Activated gamma-delta T cell treated with anti-CD3 and anti-CD28 coated beads, Interleukin-2, amount 50 U/mL, for 16 hours (primary cell): ENCODE measurements around the gene SAPCD2.
A peak's percentile ranks its signal among the peaks of the same experiment; 100 is the strongest.

Experiments used
- DNase-seq: peaks from one replicate; pipeline ENCODE4 v3.0.0-alpha.2; 2020; ENCODE audit warnings: low read depth

Gene SAPCD2

DNA sequence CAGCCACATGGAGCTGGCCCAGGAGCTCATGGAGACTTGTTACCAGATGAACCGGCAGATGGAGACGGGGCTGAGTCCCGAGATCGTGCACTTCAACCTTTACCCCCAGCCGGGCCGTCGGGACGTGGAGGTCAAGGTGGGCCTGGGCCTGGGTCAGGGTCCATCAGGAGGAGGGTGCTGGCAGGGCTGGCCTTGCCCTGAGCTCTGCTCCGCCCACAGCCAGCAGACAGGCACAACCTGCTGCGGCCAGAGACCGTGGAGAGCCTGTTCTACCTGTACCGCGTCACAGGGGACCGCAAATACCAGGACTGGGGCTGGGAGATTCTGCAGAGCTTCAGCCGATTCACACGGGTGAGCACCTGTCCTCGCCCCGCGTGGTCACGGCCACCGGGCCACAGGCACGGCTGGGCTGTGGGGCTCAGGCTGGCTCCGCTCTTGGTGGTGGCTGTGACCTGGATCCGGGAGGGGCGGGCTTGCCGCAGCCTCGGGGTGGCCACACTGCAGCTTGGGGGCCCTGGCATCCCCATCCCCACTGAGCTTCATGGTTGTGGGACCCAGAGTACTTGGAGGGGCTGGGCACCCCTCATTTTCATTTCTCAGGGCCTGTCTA is 37.1 kb upstream of the SAPCD2 start:
- no peak for DNase-seq

DNA sequence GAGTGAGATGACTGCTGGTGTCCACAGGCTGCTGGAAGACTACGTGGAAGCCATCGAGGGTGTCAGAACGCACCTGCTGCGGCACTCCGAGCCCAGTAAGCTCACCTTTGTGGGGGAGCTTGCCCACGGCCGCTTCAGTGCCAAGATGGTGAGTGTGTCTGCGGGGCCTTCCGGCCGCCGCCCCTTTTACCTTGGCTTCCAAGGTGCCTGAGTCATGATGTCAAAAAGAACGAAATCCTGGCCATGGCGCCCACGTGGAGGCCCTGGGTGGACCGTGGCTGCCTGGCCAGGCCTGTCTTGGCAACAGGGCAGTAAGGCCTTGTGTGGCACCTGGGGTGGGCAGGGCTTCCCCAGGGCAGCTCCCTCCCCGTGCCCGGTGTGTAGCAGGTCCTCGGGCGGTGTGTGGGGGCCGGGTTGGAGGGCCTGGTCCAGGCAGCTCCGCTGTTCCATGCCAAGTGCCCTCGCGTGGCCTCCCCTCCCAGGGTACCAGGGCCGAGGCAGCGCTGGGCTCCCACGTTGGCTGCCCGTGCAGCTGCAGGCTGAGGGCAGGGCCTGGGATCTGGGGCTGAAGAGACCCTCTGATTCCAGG is 36.4 kb upstream of the SAPCD2 start:
- no peak for DNase-seq

DNA sequence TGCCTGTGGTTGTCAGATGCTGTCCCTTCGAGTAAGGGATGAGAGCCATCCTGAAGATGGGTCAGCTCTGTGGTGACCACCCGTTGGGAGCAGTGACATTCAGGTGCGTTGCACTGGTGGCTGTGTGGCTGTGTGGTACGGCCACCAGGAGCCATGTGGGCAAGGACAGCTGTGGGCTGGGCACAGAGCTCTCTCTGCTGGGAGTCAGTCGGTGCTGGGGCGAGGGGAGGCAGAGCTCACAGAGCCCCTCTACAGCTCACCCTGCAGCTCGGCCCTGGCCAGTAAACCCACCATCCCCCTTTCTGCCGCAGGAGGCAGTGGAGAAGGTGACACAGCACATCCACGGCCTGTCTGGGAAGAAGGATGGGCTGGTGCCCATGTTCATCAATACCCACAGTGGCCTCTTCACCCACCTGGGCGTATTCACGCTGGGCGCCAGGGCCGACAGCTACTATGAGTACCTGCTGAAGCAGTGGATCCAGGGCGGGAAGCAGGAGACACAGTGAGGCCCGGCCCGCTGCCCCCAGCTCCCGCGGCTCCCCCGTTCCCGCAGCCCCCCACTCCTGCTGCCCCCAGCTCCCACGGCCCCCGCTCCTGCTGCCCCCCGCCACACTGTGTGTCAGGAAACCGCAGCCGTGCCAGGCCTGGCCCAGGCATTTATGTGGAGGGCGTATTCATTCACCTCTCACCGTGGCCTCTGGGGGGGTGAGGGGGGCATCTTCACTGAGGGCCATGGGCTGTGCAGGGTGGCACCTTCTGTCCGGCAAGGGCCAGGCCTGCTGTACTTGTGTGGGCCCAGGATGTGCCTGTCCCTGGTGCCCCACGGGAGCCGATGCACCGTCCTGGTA is 35.7 kb upstream of the SAPCD2 start:
- no peak for DNase-seq

DNA sequence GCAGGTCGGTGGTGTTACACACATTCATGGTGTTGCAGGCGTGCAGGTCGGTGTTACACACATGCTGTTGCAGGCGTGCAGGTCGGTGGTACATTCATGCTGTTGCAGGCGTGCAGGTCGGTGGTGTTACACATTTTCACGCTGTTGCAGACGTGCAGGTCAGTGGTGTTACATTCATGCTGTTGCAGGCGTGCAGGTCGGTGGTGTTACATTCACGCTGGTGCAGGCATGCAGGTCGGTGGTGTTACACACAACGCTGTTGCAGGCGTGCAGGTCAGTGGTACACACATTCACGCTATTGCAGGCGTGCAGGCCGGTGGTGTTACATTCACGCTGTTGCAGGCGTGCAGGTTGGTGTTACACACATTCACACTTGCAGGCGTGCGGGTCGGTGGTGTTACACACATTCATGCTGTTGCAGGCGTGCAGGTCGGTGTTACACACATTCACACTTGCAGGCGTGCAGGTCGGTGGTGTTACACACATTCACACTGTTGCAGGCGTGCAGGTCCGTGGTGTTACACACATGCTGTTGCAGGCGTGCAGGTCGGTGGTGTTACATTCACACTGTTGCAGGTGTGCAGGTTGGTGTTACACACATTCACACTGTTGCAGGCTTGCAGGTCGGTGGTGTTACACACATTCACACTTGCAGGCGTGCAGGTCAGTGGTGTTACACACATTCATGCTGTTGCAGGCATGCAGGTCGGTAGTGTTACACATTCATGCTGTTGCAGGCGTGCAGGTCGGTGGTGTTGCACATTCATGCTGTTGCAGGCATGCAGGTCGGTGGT is 33.0 kb upstream of the SAPCD2 start:
- no peak for DNase-seq

DNA sequence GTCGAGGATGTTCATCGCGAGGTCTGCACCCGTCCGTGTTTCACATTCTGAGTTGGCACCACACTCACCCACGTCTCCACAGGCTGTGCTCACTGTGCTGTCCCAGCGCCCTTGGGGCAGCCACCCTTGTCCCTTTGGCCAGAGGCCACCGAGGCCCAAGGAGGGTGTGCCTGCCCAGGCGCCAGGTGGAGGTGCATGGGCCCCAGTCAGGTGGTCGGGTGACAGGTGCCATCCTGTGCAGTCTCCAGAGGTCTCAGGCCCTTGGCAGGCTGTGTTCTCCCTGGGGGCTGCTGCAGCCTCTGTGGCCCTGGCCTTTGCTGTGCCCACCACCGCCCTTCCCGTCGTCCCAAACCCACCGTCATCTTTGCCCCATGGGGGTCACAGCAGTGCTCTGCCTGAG is 28.9 kb upstream of the SAPCD2 start:
- DNase-seq, result no peak

DNA sequence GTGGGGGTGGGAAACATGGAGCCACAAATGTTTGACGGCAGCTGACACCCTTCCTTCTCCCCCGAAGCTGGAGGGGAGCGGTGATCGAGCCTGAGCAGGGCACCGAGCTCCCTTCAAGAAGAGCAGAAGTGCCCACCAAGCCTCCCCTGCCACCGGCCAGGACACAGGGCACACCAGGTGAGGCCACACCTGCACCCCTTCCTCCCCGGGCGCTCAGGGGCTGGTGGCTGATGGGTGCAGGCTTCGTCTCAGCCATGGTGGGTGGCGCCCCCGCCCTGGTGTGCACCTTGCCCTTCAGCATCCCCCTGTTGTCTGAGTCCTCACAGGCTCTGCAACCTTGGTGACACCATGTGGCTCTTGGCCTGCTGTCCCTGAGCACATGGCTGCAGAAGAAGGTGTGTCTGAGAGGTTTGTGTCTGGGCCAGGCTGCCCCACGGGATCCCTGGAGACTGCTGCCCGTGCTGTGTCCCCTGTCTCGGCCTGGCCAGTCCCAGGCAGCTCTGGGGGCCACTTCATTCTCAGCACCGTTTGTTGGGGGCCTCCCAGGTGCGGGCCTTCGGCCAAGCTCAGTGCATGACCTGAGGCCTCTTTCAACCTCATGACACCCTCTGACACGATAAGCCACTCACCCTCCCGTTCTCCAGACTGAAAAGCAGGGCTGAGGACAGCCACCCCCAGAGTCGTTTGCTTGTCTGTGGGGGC is 27.6 kb upstream of the SAPCD2 start:
- no peak for DNase-seq

DNA sequence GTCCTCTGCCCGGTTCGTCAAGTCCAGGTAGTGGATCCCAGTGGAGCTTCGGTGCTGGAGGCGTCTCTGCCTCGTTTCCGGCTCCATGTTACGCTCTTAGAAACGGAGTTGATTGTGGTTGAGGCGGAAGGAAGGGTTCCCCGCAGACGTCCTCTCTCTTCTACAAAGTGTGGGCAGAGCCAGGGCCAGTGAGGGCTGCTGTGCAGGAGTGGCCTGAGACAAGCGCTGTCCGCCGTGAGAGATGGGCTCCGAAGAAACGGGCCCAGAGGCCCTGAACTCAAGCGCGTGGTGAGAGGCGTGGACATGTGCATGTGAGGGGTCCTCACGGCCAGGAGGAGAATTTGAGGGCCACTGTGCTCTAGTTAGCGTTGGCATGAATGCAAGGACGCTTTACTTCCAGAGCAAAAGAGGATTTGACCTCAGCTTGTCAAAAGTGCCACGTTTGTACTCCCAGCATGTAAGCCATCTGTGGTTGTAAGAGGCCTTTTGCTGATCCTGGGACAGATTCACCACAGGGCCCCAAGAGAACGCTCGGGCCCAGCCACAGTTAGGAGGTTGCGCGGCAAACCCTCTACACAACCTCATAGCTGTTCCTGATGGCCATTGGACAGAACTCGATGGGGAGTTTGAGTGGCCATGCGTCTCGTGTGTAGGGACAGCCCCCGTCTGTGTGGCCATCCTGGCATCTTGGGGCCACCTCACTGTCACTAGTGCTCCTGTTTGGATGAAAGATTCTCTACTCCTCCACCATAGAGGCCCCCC is 26.6 kb upstream of the SAPCD2 start:
- no peak for DNase-seq

DNA sequence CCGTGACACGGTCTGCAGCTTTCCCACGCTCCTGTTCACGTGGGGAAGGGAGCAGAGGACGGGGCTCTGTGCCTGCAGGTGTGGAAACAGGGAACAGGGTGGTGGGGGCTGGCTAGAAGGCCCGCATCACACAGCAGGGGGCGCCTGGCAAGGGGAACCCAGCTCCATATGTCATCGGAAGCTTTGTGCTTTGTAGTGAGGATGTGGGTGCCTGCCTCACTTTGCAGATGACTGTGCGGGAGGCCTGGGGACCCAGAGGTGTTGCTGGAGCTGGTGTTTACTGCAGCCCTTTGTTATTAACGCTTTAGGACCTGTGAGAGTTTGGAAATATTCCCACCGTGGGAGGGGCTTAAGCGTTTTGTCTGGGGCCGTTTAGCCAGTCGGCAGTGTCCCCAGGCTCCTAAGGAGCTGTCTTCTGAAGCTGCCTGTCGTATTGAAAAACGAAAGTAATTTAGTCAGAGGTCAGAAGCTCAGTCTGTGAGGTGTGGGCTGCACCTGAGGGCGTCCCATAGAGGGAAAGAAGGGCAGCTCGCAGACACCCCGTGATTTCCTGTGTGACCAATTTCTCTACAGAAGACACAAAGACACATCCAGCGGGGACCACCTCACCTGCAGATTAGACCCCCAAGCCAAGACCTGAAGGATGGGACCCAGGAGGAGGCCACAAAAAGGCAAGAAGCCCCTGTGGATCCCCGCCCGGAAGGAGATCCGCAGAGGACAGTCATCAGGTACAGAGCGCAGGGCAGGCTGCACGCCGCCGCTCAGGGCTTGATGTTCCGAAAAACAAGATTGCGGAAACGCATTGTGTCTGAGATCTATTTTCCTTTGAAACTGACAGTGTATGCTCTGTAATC is 25.5 kb upstream of the SAPCD2 start:
- peak; percentile 84 for DNase-seq

DNA sequence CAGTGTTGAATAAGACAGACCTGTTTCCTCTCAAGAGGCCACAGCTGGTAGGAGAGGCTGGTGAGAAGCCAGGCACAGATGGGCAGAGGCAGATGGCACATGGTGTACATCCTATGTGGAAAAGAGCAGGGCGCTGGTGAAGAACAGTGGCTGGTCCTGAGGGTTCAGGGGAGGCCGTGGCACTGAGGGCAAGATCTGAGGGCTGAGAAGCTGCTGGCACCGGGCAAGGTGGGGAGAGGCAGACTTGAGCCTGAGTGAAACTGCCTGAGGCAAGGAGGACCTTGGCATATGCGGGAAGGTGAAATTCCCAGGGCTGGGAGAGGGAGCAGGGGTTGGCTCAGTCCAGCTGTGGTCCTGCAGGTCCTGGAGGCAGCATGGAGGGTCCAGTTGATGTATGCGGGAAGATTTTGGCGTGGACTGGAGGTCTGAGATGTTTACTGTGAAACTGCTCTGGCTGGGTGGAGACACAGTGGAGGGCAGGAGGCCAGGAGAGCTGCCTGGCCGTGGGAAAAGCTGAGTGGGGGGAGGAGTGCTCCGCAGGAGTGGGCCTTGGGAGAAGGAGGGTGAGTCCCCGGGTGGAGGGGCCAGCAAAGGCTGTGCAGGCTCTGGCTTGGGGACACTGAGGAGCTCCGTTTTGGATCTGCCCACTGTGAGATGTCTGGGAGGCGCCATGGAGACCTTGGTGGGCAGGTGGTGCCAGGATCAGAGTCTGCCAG is 19.0 kb upstream of the SAPCD2 start:
- no peak for DNase-seq

DNA sequence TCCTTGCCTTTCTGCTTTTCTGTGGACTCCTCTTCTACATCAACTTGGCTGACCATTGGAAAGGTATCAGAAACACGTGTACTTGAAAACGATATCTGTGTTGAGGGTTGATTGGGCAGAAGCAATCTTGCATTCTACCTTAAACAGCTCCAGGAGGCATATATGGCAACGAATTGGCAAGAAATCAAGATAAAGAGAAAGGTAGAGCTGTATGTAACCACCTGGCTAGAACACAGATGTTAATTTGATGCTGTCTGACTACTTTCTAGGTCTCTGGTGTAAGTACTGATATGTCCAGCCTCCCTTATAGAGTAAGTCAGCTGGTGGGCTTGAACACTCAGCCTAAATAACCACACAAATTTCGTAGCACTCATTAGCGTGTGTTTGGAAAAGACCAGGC is 17.8 kb upstream of the SAPCD2 start:
- DNase-seq, result no peak

DNA sequence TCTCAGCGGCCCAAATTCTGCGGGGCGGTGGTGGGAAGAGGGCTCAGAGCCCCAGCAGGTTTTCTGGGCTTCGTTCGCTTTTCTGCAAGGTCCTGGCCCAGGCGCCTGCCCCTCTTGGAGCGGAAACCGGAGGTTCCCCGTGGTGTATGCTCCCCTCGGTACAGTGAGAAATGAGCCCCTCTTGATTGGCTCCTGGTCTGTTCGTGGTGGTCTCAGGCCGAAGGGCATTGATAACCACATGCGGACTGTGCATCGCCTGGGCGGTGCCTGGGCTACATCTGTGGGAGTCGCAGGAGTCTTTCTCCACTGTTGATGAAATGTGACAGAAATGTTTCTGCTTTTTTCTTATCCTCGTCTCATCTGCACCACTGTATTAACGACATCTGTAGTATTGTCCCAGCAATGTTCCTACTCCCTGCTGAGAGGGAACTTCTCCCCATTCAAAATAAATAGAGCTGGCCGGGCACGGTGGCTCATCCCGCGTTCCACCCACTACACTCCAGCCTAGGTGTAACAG is 17.1 kb upstream of the SAPCD2 start:
- DNase-seq, result no peak

DNA sequence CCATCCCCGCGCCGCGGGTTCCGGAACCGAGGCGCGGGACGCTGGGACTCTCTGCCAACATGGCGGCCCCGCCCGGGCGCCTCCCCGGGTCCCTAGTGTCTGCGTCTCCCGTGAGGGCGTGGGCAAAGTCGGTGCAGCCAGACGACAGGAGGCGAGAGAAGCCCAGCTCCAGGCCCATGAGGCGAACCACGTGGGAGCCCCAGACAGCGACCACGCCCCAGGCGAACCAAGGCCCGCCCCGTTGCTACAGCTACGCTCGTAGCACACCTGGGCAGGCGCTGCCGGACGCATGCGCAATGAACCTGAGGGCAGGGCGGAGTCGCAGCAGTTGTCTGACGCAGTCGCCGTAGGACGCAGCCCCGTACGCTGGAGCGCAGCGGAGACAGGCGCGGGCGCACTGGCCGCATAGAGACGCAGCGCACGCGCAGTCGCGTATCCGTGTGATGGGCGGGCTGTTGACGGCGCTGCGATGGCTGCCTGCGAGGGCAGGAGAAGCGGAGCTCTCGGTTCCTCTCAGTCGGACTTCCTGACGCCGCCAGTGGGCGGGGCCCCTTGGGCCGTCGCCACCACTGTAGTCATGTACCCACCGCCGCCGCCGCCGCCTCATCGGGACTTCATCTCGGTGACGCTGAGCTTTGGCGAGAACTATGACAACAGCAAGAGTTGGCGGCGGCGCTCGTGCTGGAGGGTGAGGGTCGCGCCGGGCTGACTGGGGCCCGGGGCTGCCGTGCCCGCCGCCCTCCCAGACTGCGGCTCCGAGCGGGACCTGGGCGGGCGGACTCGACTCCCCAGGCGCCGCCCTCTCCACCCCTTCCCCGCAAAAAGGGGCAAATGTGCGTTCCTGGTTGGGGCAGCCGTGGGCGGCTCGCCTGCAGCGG is 16.4 kb upstream of the SAPCD2 start, which contains the start of gene MAN1B1:
MAN1B1 (plus strand) TSS at position 455 of the 878 bp plus-strand sequence; CDS start at position 470, 15 bp downstream.
- peak; percentile 97 for DNase-seq

DNA sequence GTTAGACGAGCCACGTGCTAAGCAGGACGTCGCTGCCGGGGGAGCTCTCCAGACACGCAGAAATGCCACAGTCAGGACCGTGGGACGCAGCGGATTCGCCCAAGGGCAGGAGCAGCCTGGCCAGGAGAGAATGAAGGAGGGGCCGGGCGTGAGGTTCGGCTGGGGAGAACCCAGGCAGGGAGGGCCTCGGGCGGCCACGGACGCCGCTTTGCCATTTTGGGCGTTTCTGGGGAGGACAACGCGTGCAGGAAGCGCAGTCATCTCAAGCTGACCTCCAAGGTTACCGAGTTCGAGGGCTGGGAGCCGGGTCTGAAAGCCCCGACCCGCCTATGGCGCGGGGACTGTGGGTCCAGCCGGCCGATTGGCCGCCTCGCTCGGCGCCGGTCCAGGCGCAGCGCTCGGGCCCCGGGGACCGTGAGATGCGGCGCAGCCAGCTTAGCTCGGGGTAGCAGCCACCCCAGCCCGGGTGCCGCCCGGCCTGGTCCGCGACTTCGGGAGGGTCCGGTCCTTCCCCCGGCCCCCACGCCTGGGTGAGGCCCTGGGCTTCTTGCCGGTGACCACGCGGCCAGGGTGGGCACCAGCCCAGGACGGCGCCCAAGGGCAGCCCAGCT is 15.7 kb upstream of the SAPCD2 start:
- DNase-seq, result no peak

DNA sequence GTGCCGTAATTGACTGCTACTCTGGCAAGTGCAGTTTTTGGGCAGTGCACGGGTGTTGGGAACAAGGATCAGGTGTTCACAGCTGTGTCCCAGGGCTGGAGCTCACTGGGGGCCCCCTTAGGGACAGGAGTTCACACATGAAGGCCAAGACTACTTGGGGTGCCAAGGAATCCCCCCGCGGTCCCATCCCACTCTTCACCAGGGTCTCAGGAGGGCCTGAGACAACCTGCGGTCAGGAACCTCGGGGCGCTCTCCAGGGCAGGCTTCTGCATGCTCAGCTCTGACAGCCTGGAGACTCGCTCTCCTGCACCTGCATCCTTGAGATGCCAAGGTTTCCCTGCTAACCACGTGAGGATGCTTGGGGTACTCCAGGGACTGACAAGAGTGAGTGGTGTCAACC is 14.2 kb upstream of the SAPCD2 start:
- DNase-seq, result no peak

DNA sequence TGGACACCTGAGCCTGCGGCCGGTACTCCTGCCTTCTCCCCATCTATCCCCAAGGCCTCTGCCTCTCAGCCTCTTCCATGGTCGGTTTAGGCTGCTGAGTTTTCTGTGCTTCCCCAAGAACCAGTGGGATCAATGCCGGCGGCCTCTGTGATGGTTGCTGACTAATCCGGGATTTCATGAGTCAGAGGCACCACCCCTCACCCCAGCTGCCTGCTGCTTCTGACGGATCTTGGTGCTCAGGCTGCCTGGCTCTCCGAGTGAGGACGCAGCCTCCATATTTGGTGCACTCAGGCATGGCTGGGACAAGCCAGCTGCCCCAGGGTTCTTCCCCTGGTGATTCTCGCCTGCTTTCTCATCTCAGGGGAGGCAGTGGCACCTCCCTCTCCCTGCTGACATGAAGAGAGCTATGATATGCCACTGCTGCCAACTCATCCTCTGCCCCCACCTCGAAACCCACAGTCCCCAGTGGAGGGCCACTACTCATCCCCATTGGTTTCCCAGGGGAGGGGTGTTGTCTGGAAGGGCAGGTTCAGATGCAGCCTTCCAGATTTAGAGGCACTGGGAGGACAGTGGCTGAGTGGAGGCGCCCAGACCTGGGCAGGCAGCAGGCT is 13.1 kb upstream of the SAPCD2 start:
- DNase-seq, result no peak

DNA sequence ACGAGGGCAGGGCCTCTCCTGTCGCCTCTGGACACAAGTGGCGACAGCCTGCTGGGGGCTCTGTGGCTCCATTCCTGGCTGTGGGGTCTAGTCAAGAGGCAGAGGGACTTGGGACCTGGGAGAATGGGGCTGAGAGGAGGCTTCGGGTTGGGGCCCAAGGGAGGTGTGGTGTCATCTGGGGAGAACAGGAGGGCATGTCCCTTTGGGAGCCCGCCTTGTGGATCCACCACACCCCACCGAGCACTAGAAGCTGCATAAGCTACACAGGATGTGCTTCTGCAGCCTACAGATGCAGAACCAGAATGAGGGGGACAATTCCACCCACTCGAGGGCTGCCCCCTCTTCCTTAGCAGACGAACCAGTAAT is 12.6 kb upstream of the SAPCD2 start:
- DNase-seq, result no peak

DNA sequence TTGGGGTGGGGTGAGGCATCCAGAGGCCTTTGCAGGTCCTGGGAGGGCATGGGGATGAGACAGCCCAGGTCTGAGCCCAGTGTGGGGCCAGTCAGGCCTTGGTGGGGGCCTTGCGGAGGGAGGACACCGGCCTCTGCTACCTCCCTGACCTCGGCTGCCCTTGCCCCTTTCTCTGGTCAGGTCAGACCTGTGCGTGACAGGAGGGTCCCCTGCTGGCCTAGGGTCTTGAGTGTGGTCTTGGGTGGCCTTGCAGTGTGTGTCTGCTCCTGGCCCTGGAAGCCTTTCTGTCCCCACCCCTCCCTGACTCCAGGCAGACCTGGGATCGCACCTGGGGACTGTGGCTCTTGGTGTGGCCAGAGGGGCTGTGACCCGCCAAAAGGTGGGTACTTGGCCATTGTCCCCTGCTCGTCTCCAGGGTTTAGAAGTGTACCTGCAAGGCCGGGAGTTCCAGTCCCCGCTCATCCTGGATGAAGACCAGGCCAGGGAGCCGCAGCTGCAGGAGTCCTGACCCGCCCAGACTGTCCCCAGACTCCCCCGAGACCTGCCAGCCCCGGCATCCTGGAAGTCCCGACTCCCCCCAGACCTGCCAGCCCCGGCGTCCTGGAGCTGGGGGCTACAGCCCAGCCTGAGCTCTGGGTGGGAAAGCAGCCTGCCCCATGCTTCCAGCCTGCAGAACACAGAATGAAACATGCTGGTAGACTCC is 12.0 kb upstream of the SAPCD2 start:
- no peak for DNase-seq
